Measurements from ENCODE around the gene EVA1B. TPM values are rescaled to one million over a fixed set of nuclear protein-coding genes. Genes with fewer than 3 reads are reported as not detected.

Gene EVA1B
- total RNA-seq, 4 donors from 2014 or later = 42.0 to 68.7 (median 53.7) TPM

- no peak for ATAC-seq
- H3K4me1 ChIP-seq = peaks cover 0 to 42% (median 31%) of the 10 kb centered on the region in 3 donors
- H3K36me3 ChIP-seq = no peaks in the 10 kb centered on the region
- H3K27me3 ChIP-seq = no peaks in the 10 kb centered on the region
- H3K9me3 ChIP-seq = no peaks in the 10 kb centered on the region
- 45% methylated on average over 4 of the region's 16 CpGs; no CpG with 5 or more reads in 1 of the 2 donors for WGBS, 2 donors (ENCODE audit: low coverage in 1 of 2)
- H3K4me3 ChIP-seq = peak overlapping the region in 1 of 2 donors; percentile 87
- no peak for TF ChIP-seq CTCF (IDR thresholded peaks at IDR 0.05)
- TF ChIP-seq POLR2A (IDR thresholded peaks at IDR 0.05) = no peak
- H3K27ac ChIP-seq = peak overlapping the region in 3 of 4 donors; percentile 87 to 92 (median 90)
Observed at GRCh38 chr1:36320291-36320761, 3.1 kb downstream of the EVA1B start.

DNA sequence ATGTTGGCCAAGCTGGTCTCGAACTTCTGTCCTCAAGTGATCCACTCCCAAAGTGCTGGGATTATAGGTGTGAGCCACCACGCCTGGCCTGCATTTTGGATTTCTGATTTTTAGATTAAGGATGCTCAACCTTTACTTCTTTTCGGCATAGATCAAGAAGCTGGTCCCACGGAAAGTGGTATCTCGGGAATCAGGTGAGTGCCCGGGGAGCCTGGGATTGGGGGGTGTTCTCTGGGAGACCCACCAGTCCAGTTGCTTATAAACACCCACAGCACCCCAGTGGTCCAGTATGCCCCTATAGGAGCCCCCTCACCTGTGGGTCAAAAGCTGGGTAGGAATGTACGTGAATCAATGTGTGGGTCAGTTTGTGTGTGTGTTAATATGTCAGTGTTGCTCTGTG, 14.0 kb downstream of the EVA1B start:
- H3K27ac ChIP-seq = no peak overlapping the region
- peaks cover 0 to 21% (median 10%) of the 10 kb centered on the region in 3 donors for H3K4me1 ChIP-seq
- no peak overlapping the region for H3K4me3 ChIP-seq
- no peaks in the 10 kb centered on the region for H3K9me3 ChIP-seq
- ATAC-seq = no peak
- peaks cover 0 to 8% of the 10 kb centered on the region in 2 donors for H3K36me3 ChIP-seq
- 100% methylated on average over 1 of the region's 7 CpGs; no CpG with 5 or more reads in 1 of the 2 donors for WGBS, 2 donors (ENCODE audit: low coverage in 1 of 2)
- no peaks in the 10 kb centered on the region for H3K27me3 ChIP-seq
- TF ChIP-seq POLR2A (IDR thresholded peaks at IDR 0.05) = no peak

GRCh38 chr1:36307601-36308330, 15.7 kb downstream of the EVA1B start:
- no peak for ATAC-seq
- Histone ChIP-seq H3K27ac (peak overlapping the region in 1 of 4 donors; percentile 82), H3K9me3 (no peaks in the 10 kb centered on the region), H3K36me3 (peaks cover 0 to 24% of the 10 kb centered on the region in 2 donors), H3K4me3 (peak overlapping the region in 1 of 2 donors; percentile 71), H3K27me3 (no peaks in the 10 kb centered on the region), H3K4me1 (peaks cover 0 to 21% (median 10%) of the 10 kb centered on the region in 3 donors)
- WGBS, 2 donors (ENCODE audit: low coverage in 1 of 2) = 81 to 90% methylated on average over 2 to 4 of the region's 10 CpGs
- no peak for TF ChIP-seq POLR2A (IDR thresholded peaks at IDR 0.05)
- no peak for TF ChIP-seq EP300 (IDR thresholded peaks at IDR 0.05)
- no peak for TF ChIP-seq CTCF (IDR thresholded peaks at IDR 0.05)
- TF ChIP-seq POLR2AphosphoS5 (IDR thresholded peaks at IDR 0.05) = no peak

GRCh38 chr1:36306902-36307456, 16.5 kb downstream of the EVA1B start:
- Histone ChIP-seq H3K27ac (peak overlapping the region; percentile 45 to 84 (median 81)), H3K4me1 (peaks cover 0 to 21% (median 10%) of the 10 kb centered on the region in 3 donors), H3K36me3 (peaks cover 0 to 32% of the 10 kb centered on the region in 2 donors), H3K27me3 (no peaks in the 10 kb centered on the region), H3K9me3 (no peaks in the 10 kb centered on the region), H3K4me3 (peak overlapping the region; percentile 71 to 83)
- TF ChIP-seq EP300 (IDR thresholded peaks at IDR 0.05) (no peak), POLR2AphosphoS5 (IDR thresholded peaks at IDR 0.05) (peak; percentile 62), CTCF (IDR thresholded peaks at IDR 0.05) (no peak), POLR2A (IDR thresholded peaks at IDR 0.05) (peak; percentile 57 to 65)
- WGBS, 2 donors (ENCODE audit: low coverage in 1 of 2) = 1 to 2% methylated on average over 9 to 12 of the region's 46 CpGs
- ATAC-seq = peak; percentile 98

- Histone ChIP-seq H3K27me3 (no peaks in the 10 kb centered on the region), H3K4me1 (peaks cover 0 to 21% (median 10%) of the 10 kb centered on the region in 3 donors), H3K27ac (peak within 1 kb of the TSS; percentile 45 to 84 (median 81)), H3K9me3 (no peaks in the 10 kb centered on the region), H3K4me3 (peak within 1 kb of the TSS; percentile 71 to 83), H3K36me3 (peaks cover 0 to 38% of the 10 kb centered on the region in 2 donors)
- TF ChIP-seq CTCF (IDR thresholded peaks at IDR 0.05) = peak in 1 of 4 experiments; percentile 39
- no peak for TF ChIP-seq POLR2A (IDR thresholded peaks at IDR 0.05)
- no peak for TF ChIP-seq POLR2AphosphoS5 (IDR thresholded peaks at IDR 0.05)
- TF ChIP-seq EP300 (IDR thresholded peaks at IDR 0.05) = no peak
- no CpG with 5 or more reads among the region's 65 CpGs for WGBS, 2 donors (ENCODE audit: low coverage in 1 of 2)
- ATAC-seq = peak; percentile 49
Observed at GRCh38 chr1:36306210-36306901, 17.1 kb downstream of the EVA1B start, which contains the start of gene SH3D21. TSS of gene SH3D21 (plus strand) at chr1:36306368. CDS start at chr1:36306421, 53 bp downstream.

All from gastroesophageal sphincter (tissue), 4 donors.